K562 (cell line): ENCODE results near the gene SRM. TPM values are rescaled to one million over a fixed set of nuclear protein-coding genes. Genes with fewer than 3 reads are reported as not detected.

Source experiments
- ELF4 ChIP-seq: fragments of 450-650 bp; formaldehyde crosslinking; IDR thresholded peaks from 2 replicates; pipeline ENCODE4 v1.4.0; 2022; ENCODE audit warnings: missing genetic modification characterization
- HDAC2 ChIP-seq: fragments of 450-650 bp; IDR thresholded peaks from 2 replicates; pipeline ENCODE4 v1.6.1; 2016; ENCODE audit warnings: mild to moderate bottlenecking
- HNRNPK ChIP-seq: fragments of 200-400 bp; formaldehyde crosslinking; IDR thresholded peaks from one replicate; pipeline ENCODE4 v1.6.1; 2018; ENCODE audit warnings: mild to moderate bottlenecking, low read depth, low read length; ENCODE audit not compliant: poor library complexity, severe bottlenecking
- HOXB6 ChIP-seq: fragments of 250-450 bp; sonication (Bioruptor Pico); IDR thresholded peaks from 2 replicates; pipeline ENCODE4 v1.5.1; 2022; ENCODE audit warnings: mild to moderate bottlenecking, borderline replicate concordance
- KHSRP ChIP-seq: fragments of 450-650 bp; IDR thresholded peaks from 2 replicates; pipeline ENCODE4 v1.6.1; 2017
- LARP7 ChIP-seq: fragments of 450-650 bp; IDR thresholded peaks from 2 replicates; pipeline ENCODE4 v1.6.1; 2016
- MTA1 ChIP-seq: fragments of 450-650 bp; IDR thresholded peaks from 2 replicates; pipeline ENCODE4 v1.6.1; 2017; ENCODE audit warnings: borderline replicate concordance
- MYNN ChIP-seq, 2 experiments: sonication (generic); formaldehyde crosslinking in 1 of 2; IDR thresholded peaks; 2 replicates each; pipeline versions ENCODE4 v1.5.0 to v1.6.1; 2016 to 2020; ENCODE audit warnings: antibody characterized with exemption in 1 of 2, missing genetic modification reagents in 1 of 2
- NFE2L1 ChIP-seq: fragments of 450-650 bp; IDR thresholded peaks from 2 replicates; pipeline ENCODE4 v1.6.1; 2016; ENCODE audit warnings: missing genetic modification characterization, low read depth, mild to moderate bottlenecking, missing compliant biosample characterization, moderate library complexity, borderline replicate concordance
- PCBP2 ChIP-seq: fragments of 200-400 bp; formaldehyde crosslinking; IDR thresholded peaks from 2 replicates; pipeline ENCODE4 v1.6.1; 2018; ENCODE audit warnings: low read length, low read depth, mild to moderate bottlenecking, moderate library complexity; ENCODE audit not compliant: poor library complexity, severe bottlenecking
- PHF20 ChIP-seq: fragments of 450-650 bp; IDR thresholded peaks from 2 replicates; pipeline ENCODE4 v1.6.1; 2018; ENCODE audit not compliant: partially characterized antibody
- PHTF2 ChIP-seq: fragments of 250-450 bp; sonication (Bioruptor Pico); IDR thresholded peaks from 2 replicates; pipeline ENCODE4 v1.5.0; 2021; ENCODE audit warnings: mild to moderate bottlenecking
- POLR2AphosphoS2 ChIP-seq: IDR thresholded peaks from 2 replicates; pipeline ENCODE4 v1.6.1; 2012; ENCODE audit warnings: low read length, improper control_type of control experiment
- RBM14 ChIP-seq: fragments of 200-400 bp; formaldehyde crosslinking; IDR thresholded peaks from 2 replicates; pipeline ENCODE4 v1.6.1; 2018; ENCODE audit warnings: low read depth, mild to moderate bottlenecking, low read length, moderate library complexity, borderline replicate concordance; ENCODE audit not compliant: insufficient read depth
- RBM15 ChIP-seq: fragments of 200-400 bp; formaldehyde crosslinking; IDR thresholded peaks from 2 replicates; pipeline ENCODE4 v1.6.1; 2018; ENCODE audit warnings: mild to moderate bottlenecking, low read length, moderate library complexity; ENCODE audit not compliant: insufficient read depth
- TEAD1 ChIP-seq, 2 experiments: fragments of 450-650 bp in 1 of 2; sonication (generic) in 1 of 2; formaldehyde crosslinking; IDR thresholded peaks; 2 replicates each; pipeline versions ENCODE4 v1.4.0 to v1.8.0; 2020 to 2022; ENCODE audit warnings: mild to moderate bottlenecking in 2 of 2, missing genetic modification reagents in 1 of 2
- ZBTB1 ChIP-seq: sonication (generic); formaldehyde crosslinking; IDR thresholded peaks from 2 replicates; pipeline ENCODE4 v1.8.1; 2023; ENCODE audit warnings: missing genetic modification reagents, low read depth, mild to moderate bottlenecking, borderline replicate concordance
- ZKSCAN1 ChIP-seq: fragments of 150-350 bp; IDR thresholded peaks from 2 replicates; pipeline ENCODE4 v1.6.1; 2016; ENCODE audit warnings: low read depth, low read length
- ZKSCAN8 ChIP-seq: fragments of 200-800 bp; sonication (Bioruptor generic); IDR thresholded peaks from 2 replicates; pipeline ENCODE4 v1.6.1; 2016; ENCODE audit warnings: missing genetic modification characterization, missing compliant biosample characterization
- polyA plus RNA-seq, 8 experiments: library from polyadenylated mRNA; depleted of rRNA in 4 of 8; stranded (reverse) in 5 of 8; unstranded in 3 of 8; fragments of >200 nt; fragmentation: Nextera tagmentation in 2 of 8; fragmentation: Illumina TruSeq in 1 of 8; extraction: Ambion mirVana in 2 of 8; extraction: Trizol in 1 of 8; gene quantifications; 2 replicates each; pipeline versions ENCODE4 v1.2.1 to v1.2.3, GENCODE V29; 2011 to 2014; ENCODE audit warnings: inconsistent platforms in 1 of 8, missing spikeins in 1 of 8
- total RNA-seq, 7 experiments: library from RNA; depleted of rRNA in 6 of 7; stranded (reverse); fragments of >200 nt in 6 of 7; fragmentation: Illumina TruSeq in 2 of 7; extraction: Trizol in 2 of 7; gene quantifications; 2 replicates each; pipeline versions ENCODE4 v1.2.1 to v1.2.3, GENCODE V29; 2011 to 2021; ENCODE audit warnings: low replicate concordance in 1 of 7
- TF ChIP-seq, protein P1 (sequence below): fragments of 450-650 bp; IDR thresholded peaks from 2 replicates; pipeline ENCODE4 v1.6.1; 2018; ENCODE audit not compliant: partially characterized antibody
- TF ChIP-seq, protein P2 (sequence below): sonication (generic); formaldehyde crosslinking; IDR thresholded peaks from 2 replicates; pipeline ENCODE4 v1.5.0; 2020; ENCODE audit warnings: missing genetic modification reagents
- TF ChIP-seq, protein P3 (sequence below), 2 experiments: fragments of 450-650 bp in 1 of 2; sonication (generic) in 1 of 2; formaldehyde crosslinking in 1 of 2; IDR thresholded peaks in 1 of 2; conservative IDR thresholded peaks in 1 of 2; 2 replicates each; pipeline versions ENCODE4 v1.6.1 to v1.8.1; 2016 to 2023; ENCODE audit warnings: mild to moderate bottlenecking in 2 of 2, moderate library complexity in 2 of 2, inconsistent platforms in 1 of 2, missing genetic modification reagents in 1 of 2

The SRM gene
- total and polyA plus RNA-seq, 9 of the 15 experiments (the other 6 are each of a cell fraction or from before 2014, with no cell fraction given), result 23.9 to 373 (median 82.5) TPM

DNA sequence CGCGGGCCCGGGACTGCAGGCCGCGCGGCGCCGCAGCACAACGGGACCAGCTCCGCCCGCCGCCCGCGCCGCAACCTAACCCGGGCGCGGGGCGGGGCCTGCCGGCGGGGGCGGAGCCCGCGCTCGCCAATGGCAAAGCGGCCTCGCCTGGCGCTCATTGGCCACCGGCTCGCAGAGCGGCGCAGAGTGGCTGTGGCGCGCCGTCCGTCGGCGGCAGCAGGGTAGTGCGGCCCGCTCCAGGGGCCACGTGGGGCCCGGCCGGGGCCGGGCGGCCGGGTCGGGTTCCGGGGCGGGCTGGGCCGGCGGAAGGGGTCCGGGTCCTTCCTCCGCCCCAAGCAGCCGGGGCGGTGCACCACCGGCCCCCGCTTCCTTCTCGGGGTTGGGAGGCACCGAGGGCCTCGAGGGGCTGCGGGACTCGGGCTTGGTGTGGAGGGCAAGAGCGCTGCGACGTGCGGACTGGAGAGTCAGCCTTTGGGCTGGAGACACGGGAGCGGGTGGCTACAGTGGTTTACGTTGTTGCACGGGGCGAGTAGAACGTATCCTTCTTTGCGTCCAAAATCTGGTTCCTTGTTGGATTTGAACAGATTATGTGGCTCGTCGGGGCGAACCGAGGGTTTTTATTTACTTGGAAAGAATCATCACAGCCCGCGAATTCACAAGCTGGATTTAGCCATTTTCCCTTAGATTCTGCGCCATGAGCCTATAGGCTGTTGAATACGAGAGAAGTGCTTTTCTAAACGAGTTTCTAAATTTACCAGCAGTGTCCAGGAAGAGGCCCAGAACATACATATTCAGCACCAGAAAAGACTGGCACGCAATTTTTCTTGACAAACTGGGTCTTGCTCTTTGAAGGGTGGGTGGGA lies at the start of gene SRM (continued):
- TF ChIP-seq, protein P1, sequence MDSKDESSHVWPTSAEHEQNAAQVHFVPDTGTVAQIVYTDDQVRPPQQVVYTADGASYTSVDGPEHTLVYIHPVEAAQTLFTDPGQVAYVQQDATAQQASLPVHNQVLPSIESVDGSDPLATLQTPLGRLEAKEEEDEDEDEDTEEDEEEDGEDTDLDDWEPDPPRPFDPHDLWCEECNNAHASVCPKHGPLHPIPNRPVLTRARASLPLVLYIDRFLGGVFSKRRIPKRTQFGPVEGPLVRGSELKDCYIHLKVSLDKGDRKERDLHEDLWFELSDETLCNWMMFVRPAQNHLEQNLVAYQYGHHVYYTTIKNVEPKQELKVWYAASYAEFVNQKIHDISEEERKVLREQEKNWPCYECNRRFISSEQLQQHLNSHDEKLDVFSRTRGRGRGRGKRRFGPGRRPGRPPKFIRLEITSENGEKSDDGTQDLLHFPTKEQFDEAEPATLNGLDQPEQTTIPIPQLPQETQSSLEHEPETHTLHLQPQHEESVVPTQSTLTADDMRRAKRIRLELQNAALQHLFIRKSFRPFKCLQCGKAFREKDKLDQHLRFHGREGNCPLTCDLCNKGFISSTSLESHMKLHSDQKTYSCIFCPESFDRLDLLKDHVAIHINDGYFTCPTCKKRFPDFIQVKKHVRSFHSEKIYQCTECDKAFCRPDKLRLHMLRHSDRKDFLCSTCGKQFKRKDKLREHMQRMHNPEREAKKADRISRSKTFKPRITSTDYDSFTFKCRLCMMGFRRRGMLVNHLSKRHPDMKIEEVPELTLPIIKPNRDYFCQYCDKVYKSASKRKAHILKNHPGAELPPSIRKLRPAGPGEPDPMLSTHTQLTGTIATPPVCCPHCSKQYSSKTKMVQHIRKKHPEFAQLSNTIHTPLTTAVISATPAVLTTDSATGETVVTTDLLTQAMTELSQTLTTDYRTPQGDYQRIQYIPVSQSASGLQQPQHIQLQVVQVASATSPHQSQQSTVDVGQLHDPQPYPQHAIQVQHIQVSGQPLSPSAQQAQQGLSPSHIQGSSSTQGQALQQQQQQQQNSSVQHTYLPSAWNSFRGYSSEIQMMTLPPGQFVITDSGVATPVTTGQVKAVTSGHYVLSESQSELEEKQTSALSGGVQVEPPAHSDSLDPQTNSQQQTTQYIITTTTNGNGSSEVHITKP, result no peak
- TF ChIP-seq MYNN (IDR thresholded peaks at IDR 0.05) (no peak), MYNN (CRISPR knock-in tag; IDR thresholded peaks at IDR 0.05) (no peak), ELF4 (CRISPR knock-in tag) (no peak), LARP7 (no peak), TEAD1 (CRISPR knock-in tag; IDR thresholded peaks at IDR 0.05) (no peak), ZKSCAN8 (CRISPR knock-in tag) (no peak), POLR2AphosphoS2 (no peak), ZKSCAN1 (no peak), PHTF2 (CRISPR knock-in tag) (no peak), RBM14 (no peak), PHF20 (peak; percentile 69), ZBTB1 (CRISPR knock-in tag) (no peak), RBM15 (no peak), KHSRP (no peak), MTA1 (no peak), PCBP2 (no peak), NFE2L1 (tag) (no peak), HOXB6 (no peak), HNRNPK (no peak), HDAC2 (peak; percentile 15; the same call in 1 of the 2 replicates)
- TF ChIP-seq, protein P2, sequence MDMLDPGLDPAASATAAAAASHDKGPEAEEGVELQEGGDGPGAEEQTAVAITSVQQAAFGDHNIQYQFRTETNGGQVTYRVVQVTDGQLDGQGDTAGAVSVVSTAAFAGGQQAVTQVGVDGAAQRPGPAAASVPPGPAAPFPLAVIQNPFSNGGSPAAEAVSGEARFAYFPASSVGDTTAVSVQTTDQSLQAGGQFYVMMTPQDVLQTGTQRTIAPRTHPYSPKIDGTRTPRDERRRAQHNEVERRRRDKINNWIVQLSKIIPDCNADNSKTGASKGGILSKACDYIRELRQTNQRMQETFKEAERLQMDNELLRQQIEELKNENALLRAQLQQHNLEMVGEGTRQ, result peak; percentile 70
- TF ChIP-seq, protein P3, sequence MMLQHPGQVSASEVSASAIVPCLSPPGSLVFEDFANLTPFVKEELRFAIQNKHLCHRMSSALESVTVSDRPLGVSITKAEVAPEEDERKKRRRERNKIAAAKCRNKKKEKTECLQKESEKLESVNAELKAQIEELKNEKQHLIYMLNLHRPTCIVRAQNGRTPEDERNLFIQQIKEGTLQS (IDR thresholded peaks at IDR 0.05), result no peak
- TF ChIP-seq, protein P3 (CRISPR knock-in tag; conservative IDR thresholded peaks at IDR 0.05), result no peak
